HepG2 (cell line): ENCODE data around the gene RHEBL1. TPM values are rescaled to one million over a fixed set of nuclear protein-coding genes. Genes with fewer than 3 reads are reported as not detected.

Experiments used
- ATAC-seq: fragments of 200-7000 bp; cut with Tn5 transposase; 3 replicates; pipeline ENCODE4 v1.9.1; 2020; ENCODE audit warnings: mild to moderate bottlenecking, moderate library complexity
- BruUV-seq: library from RNA; stranded (reverse); fragments of 400-500 nt; replicated peaks from 2 replicates; lab custom pipeline; 2021; lab: Mats Ljungman, UMichigan
- CTCF ChIA-PET: fragments of 300-600 bp; formaldehyde crosslinking; extraction: SDS; loops from one replicate; lab custom pipeline; 2021; ENCODE audit warnings: low total read pairs, inconsistent platforms, low intra/inter-chr PET ratio; lab: Yijun Ruan, JAX
- POLR2A ChIA-PET: fragments of 350-600 bp; sonication (Branson Sonifier 250); formaldehyde crosslinking; loops from one replicate; lab custom pipeline; 2020; ENCODE audit warnings: antibody characterized with exemption, inconsistent platforms; lab: Yijun Ruan, JAX
- DNase-seq: peaks from one replicate; pipeline ENCODE4 v3.0.0-alpha.2; 2015; ENCODE audit warnings: low spot score
- FAIRE-seq: peaks from 3 replicates; lab custom pipeline; 2011; peaks lifted over from hg19 to GRCh38; lab: Jason Lieb, UNC
- H2AFZ ChIP-seq: one replicate; pipeline ENCODE4 v1.6.1; 2011; ENCODE audit warnings: low read length, inconsistent platforms
- H3K27ac ChIP-seq: fragments of 300-600 bp; 3 replicates; pipeline ENCODE4 v1.8.0; 2011; ENCODE audit warnings: mixed run types, mild to moderate bottlenecking, mixed read lengths, low read length, inconsistent platforms; ENCODE audit not compliant: insufficient read depth; ENCODE audit errors: extremely low read length
- H3K27me3 ChIP-seq, 2 experiments: fragments of 200-600 bp in 1 of 2; 2 replicates in 1 of 2; 3 replicates in 1 of 2; pipeline versions ENCODE4 v1.6.0 to v1.8.0; 2011; ENCODE audit warnings: low read length in 2 of 2, mild to moderate bottlenecking in 2 of 2, moderate library complexity in 2 of 2, inconsistent platforms in 1 of 2; ENCODE audit not compliant: insufficient read depth in 2 of 2, control insufficient read depth in 1 of 2
- H3K36me3 ChIP-seq, 2 experiments: fragments of 200-600 bp in 1 of 2; replicated peaks in 1 of 2; 2 replicates in 1 of 2; 3 replicates in 1 of 2; pipeline versions ENCODE4 v1.5.1 to v1.8.0; 2011; ENCODE audit warnings: low read length in 2 of 2, inconsistent platforms in 1 of 2; ENCODE audit not compliant: insufficient read depth in 2 of 2, control insufficient read depth in 1 of 2
- H3K4me1 ChIP-seq: 2 replicates; pipeline ENCODE4 v1.5.1; 2012; ENCODE audit warnings: low read length, inconsistent platforms; ENCODE audit not compliant: insufficient read depth
- H3K4me2 ChIP-seq: 2 replicates; pipeline ENCODE4 v1.6.0; 2011; ENCODE audit warnings: low read depth, low read length, inconsistent platforms
- H3K4me3 ChIP-seq, 3 experiments: fragments of 200-600 bp in 1 of 3; sonication (generic), shearing (Covaris generic) in 1 of 3; replicated peaks in 1 of 3; 2 replicates each; pipeline ENCODE4 v1.5.1; 2011 to 2016; ENCODE audit warnings: low read length in 3 of 3, inconsistent platforms in 2 of 3, low read depth in 2 of 3, mild to moderate bottlenecking in 2 of 3, control low read depth in 1 of 3, mixed read lengths in 1 of 3; ENCODE audit not compliant: insufficient read depth in 1 of 3
- H3K79me2 ChIP-seq: one replicate; pipeline ENCODE4 v1.6.1; 2011; ENCODE audit warnings: low read length, inconsistent platforms; ENCODE audit not compliant: insufficient read depth
- H3K9ac ChIP-seq: 2 replicates; pipeline ENCODE4 v1.6.0; 2011; ENCODE audit warnings: mild to moderate bottlenecking, low read depth, low read length, inconsistent platforms; ENCODE audit not compliant: insufficient read depth
- H3K9me3 ChIP-seq: 2 replicates; pipeline ENCODE4 v1.5.1; 2012; ENCODE audit warnings: mild to moderate bottlenecking, low read length
- H4K20me1 ChIP-seq: 2 replicates; pipeline ENCODE4 v1.6.0; 2011; ENCODE audit warnings: inconsistent platforms, mild to moderate bottlenecking, low read length, moderate library complexity; ENCODE audit not compliant: insufficient read depth
- AGO2 ChIP-seq: fragments of 200-400 bp; formaldehyde crosslinking; optimal IDR thresholded peaks from 2 replicates; pipeline ENCODE3; 2017; ENCODE audit warnings: mild to moderate bottlenecking, low read depth, low read length, moderate library complexity
- HNF1A ChIP-seq, 2 experiments: sonication (generic) in 1 of 2; formaldehyde crosslinking in 1 of 2; IDR thresholded peaks; 2 replicates each; pipeline versions ENCODE4 v1.4.0 to v1.6.1; 2016 to 2020; ENCODE audit warnings: borderline replicate concordance in 1 of 2, low read depth in 1 of 2, mild to moderate bottlenecking in 1 of 2, missing genetic modification reagents in 1 of 2
- KMT2A ChIP-seq: sonication (generic); formaldehyde crosslinking; IDR thresholded peaks from 2 replicates; pipeline ENCODE4 v1.4.0; 2020; ENCODE audit warnings: missing genetic modification reagents
- MIER2 ChIP-seq: IDR thresholded peaks from 2 replicates; pipeline ENCODE4 v1.6.1; 2016; ENCODE audit warnings: missing biosample characterization, missing genetic modification reagents
- NFE2L1 ChIP-seq: sonication (generic); formaldehyde crosslinking; IDR thresholded peaks from 2 replicates; pipeline ENCODE4 v1.4.0; 2020; ENCODE audit warnings: missing genetic modification reagents, mild to moderate bottlenecking, borderline replicate concordance
- NRL ChIP-seq: sonication (generic); formaldehyde crosslinking; IDR thresholded peaks from 2 replicates; pipeline ENCODE4 v1.5.0; 2020; ENCODE audit warnings: missing genetic modification reagents, mild to moderate bottlenecking, moderate library complexity, borderline replicate concordance
- PHF8 ChIP-seq: sonication (generic); formaldehyde crosslinking; IDR thresholded peaks from 2 replicates; pipeline ENCODE4 v1.5.0; 2020; ENCODE audit warnings: missing genetic modification reagents
- POLR2A ChIP-seq, 2 experiments: IDR thresholded peaks; 2 replicates each; pipeline ENCODE4 v1.6.1; 2011; ENCODE audit warnings: low read depth in 2 of 2, low read length in 2 of 2, mild to moderate bottlenecking in 1 of 2, moderate library complexity in 1 of 2; ENCODE audit not compliant: insufficient read depth in 1 of 2
- TP53 ChIP-seq: sonication (generic); formaldehyde crosslinking; conservative IDR thresholded peaks from 2 replicates; pipeline ENCODE4 v1.4.0; 2020; ENCODE audit warnings: missing genetic modification reagents
- ZC3H13 ChIP-seq: sonication (generic); formaldehyde crosslinking; IDR thresholded peaks from 2 replicates; pipeline ENCODE4 v1.8.1; 2023; ENCODE audit warnings: mild to moderate bottlenecking, missing genetic modification reagents, moderate library complexity
- ZNF263 ChIP-seq: sonication (generic); formaldehyde crosslinking; IDR thresholded peaks from 2 replicates; pipeline ENCODE4 v1.4.0; 2020; ENCODE audit warnings: missing genetic modification reagents
- ZNF629 ChIP-seq: sonication (generic); formaldehyde crosslinking; conservative IDR thresholded peaks from 2 replicates; pipeline ENCODE4 v1.5.0; 2020; ENCODE audit warnings: missing genetic modification reagents
- ZNF839 ChIP-seq: sonication (generic); formaldehyde crosslinking; IDR thresholded peaks from 2 replicates; pipeline ENCODE4 v1.4.0; 2020; ENCODE audit warnings: missing genetic modification reagents, mild to moderate bottlenecking, borderline replicate concordance
- WGBS: methylation state at CpG from one replicate; pipeline ENCODE4 v1.1.6; 2017; ENCODE audit warnings: low lambda C conversion rate; 5-methylcytosine and 5-hydroxymethylcytosine counted together
- in situ Hi-C: cut with HindIII; loops from 2 replicates; pipeline ENCODE4 v1.10.0; 2017; ENCODE audit warnings: low pct_unique_long_range_greater_than_20kb; ENCODE audit not compliant: extremely low pct_ligation_motif_present
- intact Hi-C: fragments of 100-400 bp; cut with micrococcal nuclease; formaldehyde crosslinking; loops from one replicate; pipeline ENCODE4 v1.10.0; 2022; ENCODE audit not compliant: unreplicated experiment
- polyA plus RNA-seq, 8 experiments: library from polyadenylated mRNA; depleted of rRNA in 3 of 8; stranded (reverse) in 7 of 8; unstranded in 1 of 8; fragments of >200 nt; fragmentation: Illumina TruSeq in 4 of 8; extraction: Trizol in 4 of 8; gene quantifications; 2 replicates each; pipeline versions ENCODE4 v1.2.1 to v1.2.3, GENCODE V29; 2011 to 2016; ENCODE audit warnings: low read depth in 4 of 8, missing spikeins in 1 of 8, mixed read lengths in 1 of 8; ENCODE audit not compliant: insufficient read depth in 1 of 8
- total RNA-seq, 5 experiments: library from RNA; depleted of rRNA; stranded (reverse); fragments of >200 nt; fragmentation: Illumina TruSeq; extraction: Trizol; gene quantifications; 2 replicates each; pipeline ENCODE4 v1.2.3, GENCODE V29; 2016; ENCODE audit warnings: low read depth in 1 of 5
- TF ChIP-seq, protein P1 (sequence below): sonication (generic); formaldehyde crosslinking; IDR thresholded peaks from 2 replicates; pipeline ENCODE4 v1.4.0; 2020; ENCODE audit warnings: missing genetic modification reagents

RHEBL1 gene
- total and polyA plus RNA-seq, 2 of the 13 experiments (the other 11 are each of a cell fraction or from before 2014, with no cell fraction given), result 1.4 to 2.5 TPM

GRCh38 chr12:49037947-49038237, 31.9 kb downstream of the RHEBL1 start:
- POLR2A ChIA-PET, result interaction anchor here (0.5 to 2.1 kb wide), 3 partner anchors 13 to 20 kb away, joined by 3 to 5 read pairs (median 3); no protein-coding TSS in a partner anchor
- CTCF ChIA-PET, result no interaction called here
- TSS peak; percentile 37 for BruUV-seq

DNA sequence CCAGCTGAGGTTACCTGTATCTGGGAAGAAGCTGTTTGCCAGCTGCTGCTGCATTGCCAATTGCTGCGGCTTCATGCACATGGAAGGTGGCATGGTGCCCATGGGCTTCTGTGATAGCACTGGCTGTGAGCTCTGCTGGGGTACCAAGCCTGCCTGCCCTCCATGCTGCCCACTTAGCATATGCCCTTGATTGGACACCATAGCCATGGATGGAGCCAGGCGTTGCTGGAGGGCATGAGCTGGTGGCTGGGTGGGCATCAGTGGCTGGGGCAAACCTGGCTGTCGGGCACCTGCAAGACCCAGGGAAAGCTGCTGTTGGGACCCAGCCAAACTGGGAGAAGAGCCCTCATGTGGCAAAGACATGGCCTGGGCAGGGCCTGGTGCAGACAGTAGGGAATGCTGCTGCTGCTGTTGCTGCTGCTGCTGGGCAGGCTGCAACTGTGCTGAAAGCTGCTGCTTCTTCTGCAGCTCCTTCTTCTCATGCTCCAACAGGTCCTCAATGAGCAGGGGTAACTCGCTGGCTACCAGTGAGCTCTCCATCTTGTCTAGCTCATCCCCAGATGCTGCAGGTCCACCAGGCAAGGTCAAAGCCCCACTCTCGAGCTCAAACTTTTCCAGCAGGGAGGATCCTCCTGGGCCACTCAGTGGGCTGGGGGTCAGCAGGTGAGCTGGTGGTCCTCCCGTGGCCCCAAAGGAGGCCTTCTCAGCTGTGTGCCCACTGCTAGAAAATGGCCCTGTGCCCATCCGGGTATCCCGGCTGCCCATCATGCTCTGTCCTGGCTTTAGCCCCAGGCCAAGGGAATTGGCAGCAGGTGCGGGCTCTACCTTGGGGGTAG, 32.5 kb downstream of the RHEBL1 start:
- no peak overlapping the region for H3K27ac ChIP-seq
- H3K4me1 ChIP-seq, result no peaks in the 10 kb centered on the region
- H3K4me3 ChIP-seq, result no peak overlapping the region
- intact Hi-C loops, result no loop called here
- ChIA-PET POLR2A (interaction anchor here (0.8 to 1.3 kb wide), 2 partner anchors 14 to 19 kb away, joined by 3 read pairs; no protein-coding TSS in a partner anchor), CTCF (no interaction called here)
- DNase-seq (no peak), FAIRE-seq (no peak), ATAC-seq (no peak)
- no peaks in the 10 kb centered on the region for H3K27me3 ChIP-seq
- H4K20me1 ChIP-seq, result no peaks in the 10 kb centered on the region
- H3K36me3 ChIP-seq, result peaks cover 53 to 92% of the 10 kb centered on the region in 2 experiments; a peak in 4 of 5 replicates
- 98% methylated on average over 7 of the region's 9 CpGs for WGBS
- no peak overlapping the region for H3K4me2 ChIP-seq
- H2AFZ ChIP-seq, result no peak overlapping the region
- in situ Hi-C loops, result no loop called here
- H3K9ac ChIP-seq, result no peak overlapping the region
- BruUV-seq, result no TSS peak
- H3K9me3 ChIP-seq, result no peaks in the 10 kb centered on the region
- H3K79me2 ChIP-seq, result no peaks in the 10 kb centered on the region
- TF ChIP-seq ZNF839 (CRISPR knock-in tag), result no peak
- TF ChIP-seq NFE2L1 (CRISPR knock-in tag), result no peak
- TF ChIP-seq POLR2A (IDR thresholded peaks at IDR 0.05; ENCODE audit: insufficient read depth in 1 of 2, low read depth in 2 of 2, low read length in 2 of 2), result peak in 1 of 2 experiments; percentile 19; a peak in 1 of 4 replicates
- TF ChIP-seq TP53 (CRISPR knock-in tag), result no peak
- TF ChIP-seq AGO2, result peak; percentile 58
- peak; percentile 78 for TF ChIP-seq ZC3H13 (CRISPR knock-in tag)
- TF ChIP-seq HNF1A (IDR thresholded peaks at IDR 0.05; ENCODE audit: low read depth), result no peak
- TF ChIP-seq HNF1A (CRISPR knock-in tag; IDR thresholded peaks at IDR 0.05; ENCODE audit: borderline replicate concordance), result no peak
- TF ChIP-seq NRL (CRISPR knock-in tag), result no peak
- no peak for TF ChIP-seq ZNF629 (CRISPR knock-in tag)
- TF ChIP-seq, protein P1, sequence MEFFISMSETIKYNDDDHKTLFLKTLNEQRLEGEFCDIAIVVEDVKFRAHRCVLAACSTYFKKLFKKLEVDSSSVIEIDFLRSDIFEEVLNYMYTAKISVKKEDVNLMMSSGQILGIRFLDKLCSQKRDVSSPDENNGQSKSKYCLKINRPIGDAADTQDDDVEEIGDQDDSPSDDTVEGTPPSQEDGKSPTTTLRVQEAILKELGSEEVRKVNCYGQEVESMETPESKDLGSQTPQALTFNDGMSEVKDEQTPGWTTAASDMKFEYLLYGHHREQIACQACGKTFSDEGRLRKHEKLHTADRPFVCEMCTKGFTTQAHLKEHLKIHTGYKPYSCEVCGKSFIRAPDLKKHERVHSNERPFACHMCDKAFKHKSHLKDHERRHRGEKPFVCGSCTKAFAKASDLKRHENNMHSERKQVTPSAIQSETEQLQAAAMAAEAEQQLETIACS, result no peak
- TF ChIP-seq ZNF263 (CRISPR knock-in tag), result no peak

More at GRCh38 chr12:49037947-49038237, 31.9 kb downstream of the RHEBL1 start:
- no peaks in the 10 kb centered on the region for H4K20me1 ChIP-seq
- H2AFZ ChIP-seq, result no peak overlapping the region
- H3K4me3 ChIP-seq, result no peak overlapping the region
- DNase-seq (no peak), FAIRE-seq (no peak), ATAC-seq (no peak)
- H3K9ac ChIP-seq, result no peak overlapping the region
- intact Hi-C loops, result no loop called here
- in situ Hi-C loops, result no loop called here
- no peak overlapping the region for H3K4me2 ChIP-seq
- no peaks in the 10 kb centered on the region for H3K4me1 ChIP-seq
- no peaks in the 10 kb centered on the region for H3K9me3 ChIP-seq
- peaks cover 54 to 92% of the 10 kb centered on the region in 2 experiments; a peak in 4 of 5 replicates for H3K36me3 ChIP-seq
- no peaks in the 10 kb centered on the region for H3K27me3 ChIP-seq
- TF ChIP-seq MIER2 (no peak), KMT2A (no peak), PHF8 (CRISPR knock-in tag) (no peak)
- WGBS, result 92% methylated on average over 4 of the region's 7 CpGs
- no peaks in the 10 kb centered on the region for H3K79me2 ChIP-seq
- no peak overlapping the region for H3K27ac ChIP-seq
